HG03342 (cell line): ENCODE data around the gene RAF1.

Experiments
- ATAC-seq: cut with Tn5 transposase; IDR thresholded peaks from one replicate; pipeline ENCODE4 v1.9.1; 2021; ENCODE audit warnings: mild to moderate bottlenecking, moderate library complexity; ENCODE audit not compliant: unreplicated experiment

RAF1 gene

GRCh38 chr3:12598890-12599289 lies 65.0 kb downstream of the RAF1 start:
- no peak for ATAC-seq

GRCh38 chr3:12593473-12593872 lies 70.4 kb downstream of the RAF1 start:
- ATAC-seq = no peak

GRCh38 chr3:12591997-12592715 lies 71.8 kb downstream of the RAF1 start:
- no peak for ATAC-seq

GRCh38 chr3:12591456-12591855 lies 72.5 kb downstream of the RAF1 start:
- no peak for ATAC-seq

- ATAC-seq = no peak
Measured at GRCh38 chr3:12590096-12590495, 73.8 kb downstream of the RAF1 start.

- no peak for ATAC-seq
Measured at GRCh38 chr3:12588039-12589009, 75.6 kb downstream of the RAF1 start.

- ATAC-seq = no peak
Measured at GRCh38 chr3:12586403-12586802, 77.5 kb downstream of the RAF1 start.

GRCh38 chr3:12585970-12586369 lies 77.9 kb downstream of the RAF1 start:
- no peak for ATAC-seq

- ATAC-seq = no peak
Measured at GRCh38 chr3:12585181-12585580, 78.7 kb downstream of the RAF1 start.

GRCh38 chr3:12584083-12584482 lies 79.8 kb downstream of the RAF1 start:
- no peak for ATAC-seq

- no peak for ATAC-seq
Measured at GRCh38 chr3:12583280-12583679, 80.6 kb downstream of the RAF1 start.

GRCh38 chr3:12582730-12583129 lies 81.2 kb downstream of the RAF1 start:
- no peak for ATAC-seq

GRCh38 chr3:12579905-12580304 lies 84.0 kb downstream of the RAF1 start:
- ATAC-seq = no peak

- ATAC-seq = no peak
Measured at GRCh38 chr3:12579456-12579855, 84.5 kb downstream of the RAF1 start.

GRCh38 chr3:12578742-12579141 lies 85.2 kb downstream of the RAF1 start:
- no peak for ATAC-seq

GRCh38 chr3:12577379-12577778 lies 86.5 kb downstream of the RAF1 start:
- no peak for ATAC-seq

GRCh38 chr3:12574661-12575060 lies 89.3 kb downstream of the RAF1 start:
- ATAC-seq = no peak

- no peak for ATAC-seq
Measured at GRCh38 chr3:12574131-12574530, 89.8 kb downstream of the RAF1 start.

GRCh38 chr3:12571986-12572385 lies 91.9 kb downstream of the RAF1 start:
- no peak for ATAC-seq

GRCh38 chr3:12569836-12570235 lies 94.1 kb downstream of the RAF1 start:
- no peak for ATAC-seq

- ATAC-seq = no peak
Measured at GRCh38 chr3:12568747-12569146, 95.2 kb downstream of the RAF1 start.

- no peak for ATAC-seq
Measured at GRCh38 chr3:12566976-12567375, 96.9 kb downstream of the RAF1 start.
